SK-N-SH treated with all-trans-retinoic acid at 6 μM for 48 hours (cell line): Measurements from ENCODE around the gene BBS1.

ENCODE experiments used
- ATAC-seq: fragments of 200-7000 bp; cut with Tn5 transposase; 3 replicates; pipeline ENCODE4 v1.9.1; 2020; ENCODE audit warnings: mild to moderate bottlenecking, moderate library complexity
- ARNTL ChIP-seq: fragments of 450-650 bp; formaldehyde crosslinking; IDR thresholded peaks from 2 replicates; pipeline ENCODE4 v1.5.0; 2020; ENCODE audit warnings: low read depth, mild to moderate bottlenecking, moderate library complexity, borderline replicate concordance
- BACH2 ChIP-seq: fragments of 250-450 bp; sonication (Bioruptor Pico); IDR thresholded peaks from 2 replicates; pipeline ENCODE4 v1.9.0; 2021; ENCODE audit warnings: mild to moderate bottlenecking, borderline replicate concordance
- CREB5 ChIP-seq: fragments of 250-450 bp; sonication (Bioruptor Pico); IDR thresholded peaks from 2 replicates; pipeline ENCODE4 v1.5.1; 2020; ENCODE audit warnings: low read depth, mild to moderate bottlenecking, moderate library complexity
- CSDC2 ChIP-seq: fragments of 250-450 bp; sonication (Bioruptor Pico); IDR thresholded peaks from 2 replicates; pipeline ENCODE4 v1.5.0; 2020; ENCODE audit warnings: mild to moderate bottlenecking, moderate library complexity
- CSRNP3 ChIP-seq: fragments of 250-450 bp; sonication (Bioruptor Pico); IDR thresholded peaks from 2 replicates; pipeline ENCODE4 v1.5.1; 2021; ENCODE audit warnings: mild to moderate bottlenecking, moderate library complexity
- ESRRG ChIP-seq: fragments of 250-450 bp; sonication (Bioruptor Pico); IDR thresholded peaks from 2 replicates; pipeline ENCODE4 v1.6.1; 2021; ENCODE audit warnings: mild to moderate bottlenecking
- GLIS3 ChIP-seq: fragments of 250-450 bp; sonication (Bioruptor Pico); IDR thresholded peaks from 2 replicates; pipeline ENCODE4 v1.5.0; 2020; ENCODE audit warnings: mild to moderate bottlenecking, moderate library complexity
- ISL1 ChIP-seq: fragments of 250-450 bp; sonication (Bioruptor Pico); IDR thresholded peaks from 2 replicates; pipeline ENCODE4 v2.1.2; 2022; ENCODE audit warnings: mild to moderate bottlenecking, moderate library complexity
- OSR1 ChIP-seq: fragments of 250-450 bp; sonication (Bioruptor Pico); IDR thresholded peaks from 2 replicates; pipeline ENCODE4 v1.8.0; 2022; ENCODE audit warnings: moderate library complexity, mild to moderate bottlenecking, inconsistent platforms
- PATZ1 ChIP-seq: fragments of 250-450 bp; sonication (Bioruptor Pico); IDR thresholded peaks from 2 replicates; pipeline ENCODE4 v1.8.0; 2020; ENCODE audit warnings: mild to moderate bottlenecking, moderate library complexity, borderline replicate concordance
- POU6F1 ChIP-seq: fragments of 250-450 bp; sonication (Bioruptor Pico); IDR thresholded peaks from 2 replicates; pipeline ENCODE4 v1.8.0; 2021; ENCODE audit warnings: low read depth, mild to moderate bottlenecking, moderate library complexity, borderline replicate concordance
- PPARA ChIP-seq: fragments of 250-450 bp; sonication (Bioruptor Pico); IDR thresholded peaks from 2 replicates; pipeline ENCODE4 v1.5.0; 2020; ENCODE audit warnings: mild to moderate bottlenecking, borderline replicate concordance
- RARB ChIP-seq: fragments of 250-450 bp; sonication (Bioruptor Pico); IDR thresholded peaks from 2 replicates; pipeline ENCODE4 v1.8.0; 2021; ENCODE audit warnings: mild to moderate bottlenecking, moderate library complexity
- SNAI2 ChIP-seq: fragments of 250-450 bp; sonication (Bioruptor Pico); IDR thresholded peaks from 2 replicates; pipeline ENCODE4 v1.5.0; 2020; ENCODE audit warnings: mild to moderate bottlenecking, moderate library complexity
- TCF4 ChIP-seq: fragments of 250-450 bp; sonication (Bioruptor Pico); IDR thresholded peaks from 2 replicates; pipeline ENCODE4 v1.8.0; 2021; ENCODE audit warnings: mild to moderate bottlenecking, moderate library complexity, borderline replicate concordance
- TOX ChIP-seq: fragments of 250-450 bp; sonication (Bioruptor Pico); IDR thresholded peaks from 2 replicates; pipeline ENCODE4 v1.8.0; 2021; ENCODE audit warnings: mild to moderate bottlenecking, moderate library complexity, borderline replicate concordance
- TSHZ2 ChIP-seq: fragments of 250-450 bp; sonication (Bioruptor Pico); IDR thresholded peaks from 2 replicates; pipeline ENCODE4 v1.5.0; 2020; ENCODE audit warnings: mild to moderate bottlenecking, moderate library complexity
- ZC3H10 ChIP-seq: fragments of 250-450 bp; sonication (Bioruptor Pico); IDR thresholded peaks from 2 replicates; pipeline ENCODE4 v1.5.1; 2021; ENCODE audit warnings: mild to moderate bottlenecking, moderate library complexity
- ZFP3 ChIP-seq: fragments of 250-450 bp; sonication (Bioruptor Pico); IDR thresholded peaks from 2 replicates; pipeline ENCODE4 v1.5.0; 2020; ENCODE audit warnings: mild to moderate bottlenecking, moderate library complexity
- ZFP30 ChIP-seq: fragments of 450-650 bp; formaldehyde crosslinking; IDR thresholded peaks from 2 replicates; pipeline ENCODE4 v1.5.0; 2022; ENCODE audit warnings: mild to moderate bottlenecking, moderate library complexity
- ZNF565 ChIP-seq: fragments of 450-650 bp; formaldehyde crosslinking; conservative IDR thresholded peaks from 2 replicates; pipeline ENCODE4 v1.5.0; 2020; ENCODE audit warnings: low read depth, mild to moderate bottlenecking, moderate library complexity
- ZNF70 ChIP-seq: fragments of 450-650 bp; formaldehyde crosslinking; IDR thresholded peaks from 2 replicates; pipeline ENCODE4 v1.5.0; 2020; ENCODE audit warnings: mild to moderate bottlenecking, moderate library complexity
- ZNF8 ChIP-seq: fragments of 450-650 bp; formaldehyde crosslinking; IDR thresholded peaks from 2 replicates; pipeline ENCODE4 v1.5.0; 2020; ENCODE audit warnings: mild to moderate bottlenecking, moderate library complexity

Gene BBS1

GRCh38 chr11:66505276-66505816 is 5.1 kb upstream of the BBS1 start:
- ATAC-seq, result no peak
- TF ChIP-seq CREB5 (CRISPR knock-in tag) (no peak), RARB (no peak), BACH2 (no peak), ZNF565 (CRISPR knock-in tag) (no peak), ZNF70 (CRISPR knock-in tag) (no peak), TOX (CRISPR knock-in tag) (no peak), TSHZ2 (CRISPR knock-in tag) (no peak), OSR1 (CRISPR knock-in tag) (no peak), ZC3H10 (CRISPR knock-in tag) (no peak), ZNF8 (no peak), ZFP3 (CRISPR knock-in tag) (no peak), ARNTL (no peak), POU6F1 (CRISPR knock-in tag) (no peak), ISL1 (no peak), PATZ1 (no peak), CSDC2 (no peak), PPARA (CRISPR knock-in tag) (no peak), GLIS3 (CRISPR knock-in tag) (no peak), ESRRG (CRISPR knock-in tag) (no peak)

- TF ChIP-seq SNAI2, result no peak
- TF ChIP-seq RARB, result no peak
- no peak for TF ChIP-seq OSR1 (CRISPR knock-in tag)
- no peak for TF ChIP-seq TCF4 (CRISPR knock-in tag)
- no peak for TF ChIP-seq ISL1
- TF ChIP-seq ZNF8, result no peak
- no peak for TF ChIP-seq ARNTL
- no peak for TF ChIP-seq CREB5 (CRISPR knock-in tag)
- no peak for ATAC-seq
Measured at GRCh38 chr11:66509131-66509561, 1.3 kb upstream of the BBS1 start.

GRCh38 chr11:66510990-66511339 is 530 bp downstream of the BBS1 start:
- no peak; the same call in 1 of the 3 replicates for ATAC-seq
- no peak for TF ChIP-seq CSRNP3 (CRISPR knock-in tag)
- no peak for TF ChIP-seq BACH2
- no peak for TF ChIP-seq ARNTL
- TF ChIP-seq SNAI2, result no peak
- no peak for TF ChIP-seq PATZ1
- no peak for TF ChIP-seq GLIS3 (CRISPR knock-in tag)
- TF ChIP-seq ISL1, result no peak
- no peak for TF ChIP-seq ZC3H10 (CRISPR knock-in tag)
- TF ChIP-seq ZNF70 (CRISPR knock-in tag), result no peak
- TF ChIP-seq ZFP30 (CRISPR knock-in tag), result no peak
- no peak for TF ChIP-seq ZNF565 (CRISPR knock-in tag)
- no peak for TF ChIP-seq ZNF8
- no peak for TF ChIP-seq CREB5 (CRISPR knock-in tag)
- TF ChIP-seq TCF4 (CRISPR knock-in tag), result no peak
